OCI-LY3 (cell line): ENCODE measurements around the gene CPA4.

Source experiments
- EZH2phosphoT487 ChIP-seq: fragments of 200-600 bp; shearing (Covaris generic); IDR thresholded peaks from 2 replicates; pipeline ENCODE4 v1.6.1; 2018; ENCODE audit warnings: antibody characterized with exemption, mixed run types, low read depth
- TF ChIP-seq, protein P1 (sequence below): fragments of 200-600, 300-600 bp; sonication (generic); IDR thresholded peaks from 2 replicates; pipeline ENCODE4 v1.5.1; 2014; ENCODE audit warnings: antibody characterized with exemption, low read length, low read depth

DNA sequence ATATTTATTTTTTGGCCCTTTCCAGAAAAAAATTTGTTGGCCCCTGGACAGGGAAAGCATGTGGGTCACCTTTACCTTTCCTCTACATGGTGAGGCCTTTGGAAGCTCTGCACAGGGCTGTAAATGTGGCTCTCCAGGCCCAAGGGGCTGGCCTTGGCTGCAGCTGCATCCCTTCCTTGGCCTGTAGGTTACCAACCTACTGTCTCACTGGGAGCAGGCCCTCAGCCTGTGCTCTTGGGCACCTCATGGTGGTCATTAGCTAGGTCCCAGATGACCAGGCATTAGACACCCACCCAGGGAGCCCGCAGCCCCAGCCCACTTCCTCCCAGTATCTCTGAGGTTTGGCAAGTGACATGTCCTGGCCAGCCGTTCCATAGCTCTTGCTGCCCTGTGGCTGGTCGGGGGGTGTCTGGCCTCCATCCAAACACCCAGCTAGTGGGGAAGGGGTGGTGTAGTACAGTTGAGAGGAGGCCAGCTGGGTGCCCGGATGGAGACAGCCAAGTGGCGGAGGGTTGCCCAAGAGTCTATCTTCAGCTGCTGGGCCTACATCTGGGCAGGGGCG lies 44.5 kb downstream of the CPA4 start:
- TF ChIP-seq, protein P1, sequence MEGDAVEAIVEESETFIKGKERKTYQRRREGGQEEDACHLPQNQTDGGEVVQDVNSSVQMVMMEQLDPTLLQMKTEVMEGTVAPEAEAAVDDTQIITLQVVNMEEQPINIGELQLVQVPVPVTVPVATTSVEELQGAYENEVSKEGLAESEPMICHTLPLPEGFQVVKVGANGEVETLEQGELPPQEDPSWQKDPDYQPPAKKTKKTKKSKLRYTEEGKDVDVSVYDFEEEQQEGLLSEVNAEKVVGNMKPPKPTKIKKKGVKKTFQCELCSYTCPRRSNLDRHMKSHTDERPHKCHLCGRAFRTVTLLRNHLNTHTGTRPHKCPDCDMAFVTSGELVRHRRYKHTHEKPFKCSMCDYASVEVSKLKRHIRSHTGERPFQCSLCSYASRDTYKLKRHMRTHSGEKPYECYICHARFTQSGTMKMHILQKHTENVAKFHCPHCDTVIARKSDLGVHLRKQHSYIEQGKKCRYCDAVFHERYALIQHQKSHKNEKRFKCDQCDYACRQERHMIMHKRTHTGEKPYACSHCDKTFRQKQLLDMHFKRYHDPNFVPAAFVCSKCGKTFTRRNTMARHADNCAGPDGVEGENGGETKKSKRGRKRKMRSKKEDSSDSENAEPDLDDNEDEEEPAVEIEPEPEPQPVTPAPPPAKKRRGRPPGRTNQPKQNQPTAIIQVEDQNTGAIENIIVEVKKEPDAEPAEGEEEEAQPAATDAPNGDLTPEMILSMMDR = no peak
- no peak for TF ChIP-seq EZH2phosphoT487
